GM19239 (cell line): ENCODE data around the gene SPAG16.

ENCODE experiments used
- DNase-seq: peaks from one replicate; pipeline ENCODE4 v3.0.0; 2011; ENCODE audit warnings: low spot score; ENCODE audit not compliant: insufficient read length
- FAIRE-seq: peaks from 2 replicates; lab custom pipeline; 2011; peaks lifted over from hg19 to GRCh38; lab: Jason Lieb, UNC

SPAG16 gene

GRCh38 chr2:213284105-213285090 is at the start of gene SPAG16:
Gene SPAG16, plus strand, starts transcription at chr2:213284464.
- DNase-seq (peak; percentile 89), FAIRE-seq (peak; percentile 100)

DNA sequence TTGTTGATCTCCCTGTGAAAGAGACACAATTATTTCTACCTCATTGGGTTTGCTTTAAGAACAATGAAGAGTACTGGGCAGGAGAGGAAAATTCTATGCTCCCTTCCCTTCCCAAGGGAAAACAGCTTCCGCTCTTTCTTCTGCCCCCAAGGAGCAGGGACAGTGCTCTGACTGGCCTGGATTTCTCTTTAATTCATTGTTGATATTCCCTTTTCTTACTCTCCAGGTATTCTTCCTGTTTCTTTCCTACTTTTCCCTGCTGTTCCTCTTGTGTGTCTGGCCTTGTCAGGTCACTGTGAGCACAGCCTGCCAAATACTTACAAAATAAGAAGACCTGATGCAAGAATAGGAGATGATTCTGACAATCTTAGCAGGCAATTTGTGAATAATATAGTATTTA is 49.6 kb upstream of the SPAG16 start:
- FAIRE-seq (peak; percentile 81), DNase-seq (no peak)

DNA sequence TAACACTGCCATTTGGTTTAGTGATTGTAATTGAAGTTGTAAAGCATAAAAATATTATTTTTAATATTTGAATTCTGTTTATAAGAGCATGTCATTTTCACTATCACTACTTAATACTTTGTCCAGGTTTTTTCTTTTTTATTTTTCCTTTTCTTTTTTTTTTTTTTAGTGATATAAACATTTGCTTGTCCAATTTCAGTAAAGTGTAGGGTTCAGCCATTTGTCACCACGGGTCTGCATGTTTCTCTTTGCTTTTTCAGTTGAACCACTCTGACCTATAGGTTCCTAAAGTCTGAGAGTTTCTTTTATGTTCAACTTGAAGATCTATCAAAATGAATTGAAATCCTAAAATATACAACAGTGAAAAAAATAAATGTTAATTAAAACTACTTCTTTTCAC is 48.5 kb upstream of the SPAG16 start:
- FAIRE-seq (no peak), DNase-seq (no peak)

- peak; percentile 77 for FAIRE-seq
Measured at GRCh38 chr2:213237251-213237650, 47.0 kb upstream of the SPAG16 start.

GRCh38 chr2:213237787-213238186 is 46.5 kb upstream of the SPAG16 start:
- DNase-seq (no peak), FAIRE-seq (no peak)

More at GRCh38 chr2:213237251-213237650, 47.0 kb upstream of the SPAG16 start:
- DNase-seq = no peak

DNA sequence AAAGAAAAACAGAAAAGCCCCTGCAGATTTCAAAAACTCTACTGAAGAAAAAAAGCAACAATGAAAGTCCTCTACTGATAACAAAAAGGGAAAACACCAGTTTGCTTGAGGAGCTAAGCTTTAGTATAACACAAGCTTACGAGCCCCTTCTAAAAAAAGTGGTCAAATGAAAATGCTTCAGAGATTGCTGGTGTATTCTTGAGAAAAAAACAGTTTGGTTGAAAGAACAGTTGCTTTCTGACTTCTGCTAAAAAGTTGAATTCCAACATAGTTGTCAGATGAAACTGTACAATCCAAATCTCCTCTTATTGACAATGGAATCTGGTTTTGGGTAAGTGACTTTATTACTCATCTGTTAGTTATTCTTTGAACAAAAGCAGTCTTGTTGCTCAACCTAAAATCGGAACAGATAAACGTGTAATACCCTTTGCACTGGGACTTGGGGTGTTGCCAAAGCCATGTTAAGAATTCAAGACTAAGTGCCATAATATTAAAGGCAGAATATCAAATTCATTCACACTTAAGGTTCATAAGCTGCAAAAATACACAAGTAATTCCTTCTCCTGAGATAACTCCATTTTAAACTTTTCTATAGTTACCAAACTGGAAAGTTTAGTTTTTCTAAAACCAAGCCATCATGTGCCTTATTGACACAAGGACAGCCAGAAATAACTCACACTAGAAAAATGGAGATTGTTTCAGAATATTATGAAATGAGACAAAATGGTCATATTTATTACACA is 45.3 kb upstream of the SPAG16 start:
- DNase-seq (no peak), FAIRE-seq (peak; percentile 92)

GRCh38 chr2:213241817-213242216 is 42.4 kb upstream of the SPAG16 start:
- no peak for DNase-seq
- no peak for FAIRE-seq

GRCh38 chr2:213242653-213243052 is 41.6 kb upstream of the SPAG16 start:
- no peak for DNase-seq
- FAIRE-seq = no peak

GRCh38 chr2:213243189-213244044 is 40.8 kb upstream of the SPAG16 start:
- FAIRE-seq = peak; percentile 98

DNA sequence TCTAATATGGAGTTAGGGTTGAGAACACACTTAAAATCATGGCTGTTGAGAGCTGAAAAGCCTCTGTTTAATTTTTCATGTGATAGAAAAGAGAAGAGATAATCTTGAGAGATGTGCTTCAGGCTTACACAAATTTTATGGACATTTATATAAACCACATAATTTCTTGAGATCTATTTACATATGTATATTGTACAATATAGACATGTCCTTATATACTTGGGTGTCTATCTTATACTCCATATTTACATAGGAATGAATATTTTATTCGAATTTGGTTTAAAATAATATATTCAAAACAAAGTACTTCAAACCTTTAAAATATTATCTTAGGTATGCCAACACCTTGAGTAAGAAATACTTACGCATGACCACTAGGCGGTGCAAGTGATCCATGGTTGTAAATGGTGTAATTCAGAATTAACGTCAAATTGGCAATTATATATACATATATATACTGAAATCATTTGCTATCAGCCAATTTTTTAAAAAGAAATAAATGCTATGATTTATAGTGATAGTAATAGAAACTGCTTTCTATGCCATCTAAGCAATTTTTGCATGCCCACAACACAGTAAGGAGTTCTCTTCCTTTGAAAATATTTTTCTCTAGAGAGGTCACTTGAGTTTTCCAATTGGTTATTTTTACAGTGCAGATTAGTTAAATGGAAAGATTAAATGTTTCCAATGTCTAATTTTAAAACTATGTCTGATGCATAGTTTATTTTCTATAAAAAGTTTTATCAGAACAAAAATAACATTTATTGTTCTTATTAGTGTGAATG is 37.6 kb upstream of the SPAG16 start:
- peak; percentile 91 for FAIRE-seq
- DNase-seq = no peak

More at GRCh38 chr2:213243189-213244044, 40.8 kb upstream of the SPAG16 start:
- no peak for DNase-seq

GRCh38 chr2:213247566-213247965 is 36.7 kb upstream of the SPAG16 start:
- FAIRE-seq (no peak), DNase-seq (no peak)

DNA sequence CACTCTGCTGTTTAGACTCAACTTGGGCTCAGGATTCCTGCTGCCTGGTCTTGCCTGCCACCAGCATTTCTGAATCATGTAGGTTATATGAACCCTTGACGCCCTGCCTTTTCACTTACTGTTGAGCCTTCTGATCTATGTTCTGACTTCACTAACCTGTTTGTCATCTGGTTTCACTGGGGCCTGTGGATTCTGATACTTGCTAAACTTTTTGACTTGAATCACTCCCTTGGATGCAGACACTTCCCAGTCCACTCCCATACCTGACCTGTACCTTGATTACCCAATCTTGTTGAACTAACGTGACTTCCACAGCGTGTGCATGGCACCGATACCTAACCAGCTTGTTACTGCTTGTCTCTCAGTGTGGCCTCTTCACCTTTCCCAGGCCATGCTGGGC is 35.6 kb upstream of the SPAG16 start:
- FAIRE-seq (peak; percentile 11), DNase-seq (no peak)

DNA sequence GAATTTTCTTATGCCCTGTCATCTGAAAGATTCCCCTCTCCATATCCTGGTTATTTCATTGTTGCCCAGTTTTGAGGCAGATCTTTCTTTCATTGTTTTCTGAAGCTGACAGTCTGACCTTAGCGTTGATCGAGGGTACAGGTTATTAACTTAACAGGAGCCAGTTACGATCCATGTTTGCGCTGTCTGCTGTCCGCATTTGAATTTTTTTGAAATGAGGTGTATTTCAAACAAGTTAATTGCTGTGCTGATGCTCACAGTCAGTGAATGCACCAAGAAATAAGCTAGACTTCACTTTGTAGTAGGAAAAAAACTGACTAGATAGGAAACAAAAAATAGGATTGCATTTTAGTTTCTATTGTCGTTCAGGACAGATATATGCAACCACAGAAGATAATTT is 34.8 kb upstream of the SPAG16 start:
- FAIRE-seq = peak; percentile 62

GRCh38 chr2:213251618-213252017 is 32.6 kb upstream of the SPAG16 start:
- FAIRE-seq (peak; percentile 37), DNase-seq (no peak)

More for the DNA sequence above, 34.8 kb upstream of the SPAG16 start:
- no peak for DNase-seq

- DNase-seq = no peak
- FAIRE-seq = peak; percentile 18
Measured at GRCh38 chr2:213252206-213252605, 32.1 kb upstream of the SPAG16 start.

DNA sequence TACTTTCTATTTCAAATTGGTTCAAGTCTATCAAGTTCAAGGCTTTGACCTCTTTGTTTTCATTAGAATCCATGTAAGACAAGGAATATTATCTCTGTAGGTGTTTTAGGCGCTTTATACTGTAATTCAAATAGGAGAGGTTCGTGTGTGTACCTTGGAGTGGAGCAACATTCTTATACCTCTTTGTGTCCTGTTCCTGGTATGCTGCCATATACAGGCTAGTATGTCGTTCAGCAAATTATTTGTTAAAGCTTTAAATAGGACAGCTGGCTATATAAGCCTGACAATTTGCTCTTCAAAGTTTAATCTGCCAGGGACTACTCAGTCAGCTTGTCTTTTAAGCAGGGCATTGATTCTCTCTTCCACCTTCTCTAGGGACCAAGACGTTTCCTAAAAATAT is 31.1 kb upstream of the SPAG16 start:
- DNase-seq (no peak), FAIRE-seq (no peak)

DNA sequence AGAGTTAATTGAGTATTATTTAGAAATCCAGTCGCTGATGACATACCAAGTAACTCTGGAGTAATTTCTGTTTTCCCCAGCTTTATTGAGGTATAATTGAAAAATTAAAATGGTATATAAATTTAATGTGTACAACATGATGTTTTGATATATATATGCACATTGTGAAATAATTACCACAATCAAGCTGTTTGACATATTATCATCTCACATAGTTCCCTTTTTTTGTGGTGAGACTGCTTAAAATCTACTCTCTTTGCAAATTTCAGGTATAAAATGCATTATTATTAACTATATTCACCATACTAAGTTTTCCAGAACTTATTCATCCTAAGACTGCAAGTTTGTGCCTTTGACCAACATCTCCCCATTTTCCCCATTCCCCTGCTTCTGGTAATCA is 25.0 kb upstream of the SPAG16 start:
- no peak for FAIRE-seq
- DNase-seq = no peak

GRCh38 chr2:213261237-213261636 is 23.0 kb upstream of the SPAG16 start:
- DNase-seq (no peak), FAIRE-seq (no peak)

- DNase-seq = no peak
- no peak for FAIRE-seq
Measured at GRCh38 chr2:213261715-213262114, 22.5 kb upstream of the SPAG16 start.
